ENCODE results near the gene ACTG1.

Gene ACTG1

DNA sequence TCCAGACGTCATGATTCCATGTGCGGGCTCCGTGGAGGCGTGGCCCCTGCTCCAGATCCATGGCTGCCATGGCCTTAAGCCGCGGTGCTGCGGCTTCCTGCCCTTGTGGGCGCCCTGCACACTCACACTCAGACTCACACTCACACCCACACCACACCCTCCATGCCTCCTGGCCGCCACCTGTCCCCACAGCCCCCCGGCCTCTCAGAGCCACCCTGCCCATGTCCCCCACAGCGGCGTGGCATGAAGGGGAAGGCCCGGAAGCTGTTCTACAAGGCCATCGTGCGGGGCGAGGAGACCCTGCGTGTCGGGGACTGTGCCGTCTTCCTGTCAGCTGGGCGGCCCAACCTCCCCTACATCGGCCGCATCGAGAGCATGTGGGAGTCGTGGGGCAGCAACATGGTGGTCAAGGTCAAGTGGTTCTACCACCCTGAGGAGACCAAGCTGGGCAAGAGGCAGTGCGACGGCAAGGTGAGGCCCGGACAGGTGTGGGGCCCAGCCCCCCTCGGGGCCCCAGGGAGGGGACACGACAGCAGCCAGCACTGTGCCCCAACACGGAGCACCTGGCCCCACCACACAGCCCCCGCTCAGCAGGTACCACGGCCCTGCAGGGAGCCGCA is 50.0 kb downstream of the ACTG1 start:
- DNase-seq (ENCODE audit: low read depth in 2 of 2) = no peak

GRCh38 chr17:81461607-81462500 is 50.7 kb downstream of the ACTG1 start:
- no peak for DNase-seq (ENCODE audit: low read depth in 2 of 2)

GRCh38 chr17:81460856-81461460 is 51.6 kb downstream of the ACTG1 start:
- DNase-seq (ENCODE audit: low read depth in 2 of 2) = no peak
